HEK293 (cell line): ENCODE measurements around the gene UBE2G2.

ENCODE experiments used
- CTCF ChIA-PET: fragments of 350-600 bp; formaldehyde crosslinking; extraction: SDS; loops from one replicate; lab custom pipeline; 2021; ENCODE audit warnings: antibody characterized with exemption; lab: Yijun Ruan, JAX
- POLR2A ChIA-PET: fragments of 300-600 bp; formaldehyde crosslinking; extraction: SDS; loops from one replicate; lab custom pipeline; 2020; ENCODE audit warnings: antibody characterized with exemption, inconsistent platforms; lab: Yijun Ruan, JAX
- H3K27ac ChIP-seq: fragments of 200-500 bp; sonication (Bioruptor generic); 2 replicates; pipeline ENCODE4 v1.5.1; 2014; ENCODE audit warnings: low read depth, low read length, control low read depth, inconsistent platforms; ENCODE audit errors: extremely low read depth
- H3K36me3 ChIP-seq, 2 experiments: fragments of 200-500 bp in 1 of 2; sonication (Bioruptor generic) in 1 of 2; 1 replicate in 1 of 2; 2 replicates in 1 of 2; pipeline ENCODE4 v1.5.1; 2014 to 2017; ENCODE audit warnings: inconsistent platforms in 2 of 2, low read length in 2 of 2; ENCODE audit not compliant: control insufficient read depth in 2 of 2, insufficient read depth in 1 of 2
- H3K4me1 ChIP-seq: fragments of 200-500 bp; sonication (Bioruptor generic); 2 replicates; pipeline ENCODE4 v1.5.1; 2014; ENCODE audit warnings: mild to moderate bottlenecking, low read length, inconsistent platforms; ENCODE audit not compliant: control insufficient read depth, insufficient read depth
- H3K4me3 ChIP-seq: 2 replicates; pipeline ENCODE4 v1.5.1; 2011; ENCODE audit warnings: low read depth, mild to moderate bottlenecking, control low read depth, low read length, moderate library complexity
- H3K9me3 ChIP-seq: fragments of 200-500 bp; sonication (Bioruptor generic); 2 replicates; pipeline ENCODE4 v1.5.1; 2014; ENCODE audit warnings: low read depth, low read length, inconsistent platforms; ENCODE audit not compliant: control insufficient read depth, insufficient read depth
- GLI2 ChIP-seq: fragments of 450-650 bp; formaldehyde crosslinking; IDR thresholded peaks from 2 replicates; pipeline ENCODE4; 2017; ENCODE audit warnings: missing biosample characterization, missing genetic modification characterization, low read depth, borderline replicate concordance
- KLF10 ChIP-seq: fragments of 450-650 bp; IDR thresholded peaks from 2 replicates; pipeline ENCODE4 v1.5.1; 2018; ENCODE audit warnings: missing biosample characterization, mild to moderate bottlenecking, missing genetic modification characterization
- MZF1 ChIP-seq: fragments of 450-650 bp; formaldehyde crosslinking; IDR thresholded peaks from 2 replicates; pipeline ENCODE4 v1.5.1; 2017; ENCODE audit warnings: missing biosample characterization, missing genetic modification characterization, borderline replicate concordance
- OVOL3 ChIP-seq: fragments of 450-650 bp; formaldehyde crosslinking; IDR thresholded peaks from 2 replicates; pipeline ENCODE4 v1.5.1; 2016; ENCODE audit warnings: missing biosample characterization, missing genetic modification characterization
- REPIN1 ChIP-seq: fragments of 450-650 bp; formaldehyde crosslinking; IDR thresholded peaks from 2 replicates; pipeline ENCODE4 v1.5.1; 2017; ENCODE audit warnings: missing biosample characterization, missing genetic modification characterization, low read depth
- ZBTB7A ChIP-seq: fragments of 450-650 bp; formaldehyde crosslinking; IDR thresholded peaks from 2 replicates; pipeline ENCODE4 v1.5.1; 2016; ENCODE audit warnings: low read depth, missing biosample characterization, missing genetic modification characterization
- ZNF10 ChIP-seq: fragments of 450-650 bp; formaldehyde crosslinking; IDR thresholded peaks from 2 replicates; pipeline ENCODE4 v1.5.1; 2017; ENCODE audit warnings: missing biosample characterization, missing genetic modification characterization
- ZNF155 ChIP-seq: fragments of 450-650 bp; formaldehyde crosslinking; IDR thresholded peaks from 2 replicates; pipeline ENCODE4 v1.5.1; 2016; ENCODE audit warnings: missing biosample characterization, missing genetic modification characterization
- ZNF2 ChIP-seq: fragments of 450-650 bp; formaldehyde crosslinking; IDR thresholded peaks from 2 replicates; pipeline ENCODE4 v1.5.1; 2016; ENCODE audit warnings: missing biosample characterization, missing genetic modification characterization
- ZNF335 ChIP-seq: fragments of 450-650 bp; formaldehyde crosslinking; conservative IDR thresholded peaks from 2 replicates; pipeline ENCODE4 v1.5.1; 2016; ENCODE audit warnings: missing biosample characterization, missing genetic modification characterization
- ZNF341 ChIP-seq: fragments of 450-650 bp; formaldehyde crosslinking; IDR thresholded peaks from 2 replicates; pipeline ENCODE4; 2016; ENCODE audit warnings: low read depth, missing biosample characterization, missing genetic modification characterization
- ZNF394 ChIP-seq: fragments of 450-650 bp; formaldehyde crosslinking; IDR thresholded peaks from 2 replicates; pipeline ENCODE4 v1.5.1; 2016; ENCODE audit warnings: missing biosample characterization, missing genetic modification characterization, mild to moderate bottlenecking, moderate library complexity, borderline replicate concordance
- ZNF544 ChIP-seq: fragments of 450-650 bp; formaldehyde crosslinking; IDR thresholded peaks from 2 replicates; pipeline ENCODE4 v1.5.0; 2017; ENCODE audit warnings: missing biosample characterization, missing genetic modification characterization
- ZNF555 ChIP-seq: fragments of 450-650 bp; formaldehyde crosslinking; conservative IDR thresholded peaks from 2 replicates; pipeline ENCODE4 v1.5.1; 2017; ENCODE audit warnings: missing biosample characterization, mild to moderate bottlenecking, missing genetic modification characterization, inconsistent platforms
- ZNF610 ChIP-seq: fragments of 450-650 bp; formaldehyde crosslinking; IDR thresholded peaks from 2 replicates; pipeline ENCODE4 v1.5.1; 2016; ENCODE audit warnings: missing biosample characterization, missing genetic modification characterization, borderline replicate concordance
- ZNF692 ChIP-seq: fragments of 450-650 bp; formaldehyde crosslinking; IDR thresholded peaks from 2 replicates; pipeline ENCODE4 v1.5.1; 2016; ENCODE audit warnings: missing biosample characterization, missing genetic modification characterization
- ZNF830 ChIP-seq: fragments of 450-650 bp; IDR thresholded peaks from 2 replicates; pipeline ENCODE4 v1.5.0; 2018; ENCODE audit warnings: missing biosample characterization, missing genetic modification characterization, low read depth, mild to moderate bottlenecking, moderate library complexity
- ZSCAN18 ChIP-seq: fragments of 450-650 bp; formaldehyde crosslinking; IDR thresholded peaks from 2 replicates; pipeline ENCODE4 v1.5.1; 2016; ENCODE audit warnings: missing biosample characterization, missing genetic modification characterization
- TF ChIP-seq, protein P1 (sequence below): fragments of 450-650 bp; formaldehyde crosslinking; IDR thresholded peaks from 2 replicates; pipeline ENCODE4 v1.5.1; 2016; ENCODE audit warnings: missing biosample characterization, missing genetic modification characterization
- TF ChIP-seq, protein P2 (sequence below): fragments of 450-650 bp; formaldehyde crosslinking; IDR thresholded peaks from 2 replicates; pipeline ENCODE4 v1.5.1; 2016; ENCODE audit warnings: missing biosample characterization, missing genetic modification characterization, borderline replicate concordance

UBE2G2 gene

GRCh38 chr21:44730028-44730395 lies 71.6 kb downstream of the UBE2G2 start:
- POLR2A ChIA-PET, result no interaction called here
- Histone ChIP-seq H3K4me1 (no peaks in the 10 kb centered on the region), H3K9me3 (no peaks in the 10 kb centered on the region), H3K4me3 (no peak overlapping the region), H3K36me3 (no peaks in the 10 kb centered on the region), H3K27ac (no peak overlapping the region)
- CTCF ChIA-PET, result no interaction called here
- TF ChIP-seq ZNF394, result no peak
- no peak for TF ChIP-seq ZNF10 (tag by site-specific recombination)
- no peak for TF ChIP-seq ZNF341 (tag by site-specific recombination)
- TF ChIP-seq ZBTB7A (tag by site-specific recombination), result no peak
- TF ChIP-seq ZSCAN18 (tag by site-specific recombination), result no peak
- no peak for TF ChIP-seq ZNF610 (tag by site-specific recombination)
- TF ChIP-seq, protein P1, sequence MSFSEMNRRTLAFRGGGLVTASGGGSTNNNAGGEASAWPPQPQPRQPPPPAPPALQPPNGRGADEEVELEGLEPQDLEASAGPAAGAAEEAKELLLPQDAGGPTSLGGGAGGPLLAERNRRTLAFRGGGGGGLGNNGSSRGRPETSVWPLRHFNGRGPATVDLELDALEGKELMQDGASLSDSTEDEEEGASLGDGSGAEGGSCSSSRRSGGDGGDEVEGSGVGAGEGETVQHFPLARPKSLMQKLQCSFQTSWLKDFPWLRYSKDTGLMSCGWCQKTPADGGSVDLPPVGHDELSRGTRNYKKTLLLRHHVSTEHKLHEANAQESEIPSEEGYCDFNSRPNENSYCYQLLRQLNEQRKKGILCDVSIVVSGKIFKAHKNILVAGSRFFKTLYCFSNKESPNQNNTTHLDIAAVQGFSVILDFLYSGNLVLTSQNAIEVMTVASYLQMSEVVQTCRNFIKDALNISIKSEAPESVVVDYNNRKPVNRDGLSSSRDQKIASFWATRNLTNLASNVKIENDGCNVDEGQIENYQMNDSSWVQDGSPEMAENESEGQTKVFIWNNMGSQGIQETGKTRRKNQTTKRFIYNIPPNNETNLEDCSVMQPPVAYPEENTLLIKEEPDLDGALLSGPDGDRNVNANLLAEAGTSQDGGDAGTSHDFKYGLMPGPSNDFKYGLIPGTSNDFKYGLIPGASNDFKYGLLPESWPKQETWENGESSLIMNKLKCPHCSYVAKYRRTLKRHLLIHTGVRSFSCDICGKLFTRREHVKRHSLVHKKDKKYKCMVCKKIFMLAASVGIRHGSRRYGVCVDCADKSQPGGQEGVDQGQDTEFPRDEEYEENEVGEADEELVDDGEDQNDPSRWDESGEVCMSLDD (tag by site-specific recombination), result no peak
- TF ChIP-seq KLF10 (tag by site-specific recombination), result no peak
- TF ChIP-seq ZNF155 (tag by site-specific recombination), result no peak
- no peak for TF ChIP-seq ZNF692
- no peak for TF ChIP-seq ZNF830 (tag by site-specific recombination)
- TF ChIP-seq ZNF335 (tag by site-specific recombination), result no peak
- TF ChIP-seq, protein P2, sequence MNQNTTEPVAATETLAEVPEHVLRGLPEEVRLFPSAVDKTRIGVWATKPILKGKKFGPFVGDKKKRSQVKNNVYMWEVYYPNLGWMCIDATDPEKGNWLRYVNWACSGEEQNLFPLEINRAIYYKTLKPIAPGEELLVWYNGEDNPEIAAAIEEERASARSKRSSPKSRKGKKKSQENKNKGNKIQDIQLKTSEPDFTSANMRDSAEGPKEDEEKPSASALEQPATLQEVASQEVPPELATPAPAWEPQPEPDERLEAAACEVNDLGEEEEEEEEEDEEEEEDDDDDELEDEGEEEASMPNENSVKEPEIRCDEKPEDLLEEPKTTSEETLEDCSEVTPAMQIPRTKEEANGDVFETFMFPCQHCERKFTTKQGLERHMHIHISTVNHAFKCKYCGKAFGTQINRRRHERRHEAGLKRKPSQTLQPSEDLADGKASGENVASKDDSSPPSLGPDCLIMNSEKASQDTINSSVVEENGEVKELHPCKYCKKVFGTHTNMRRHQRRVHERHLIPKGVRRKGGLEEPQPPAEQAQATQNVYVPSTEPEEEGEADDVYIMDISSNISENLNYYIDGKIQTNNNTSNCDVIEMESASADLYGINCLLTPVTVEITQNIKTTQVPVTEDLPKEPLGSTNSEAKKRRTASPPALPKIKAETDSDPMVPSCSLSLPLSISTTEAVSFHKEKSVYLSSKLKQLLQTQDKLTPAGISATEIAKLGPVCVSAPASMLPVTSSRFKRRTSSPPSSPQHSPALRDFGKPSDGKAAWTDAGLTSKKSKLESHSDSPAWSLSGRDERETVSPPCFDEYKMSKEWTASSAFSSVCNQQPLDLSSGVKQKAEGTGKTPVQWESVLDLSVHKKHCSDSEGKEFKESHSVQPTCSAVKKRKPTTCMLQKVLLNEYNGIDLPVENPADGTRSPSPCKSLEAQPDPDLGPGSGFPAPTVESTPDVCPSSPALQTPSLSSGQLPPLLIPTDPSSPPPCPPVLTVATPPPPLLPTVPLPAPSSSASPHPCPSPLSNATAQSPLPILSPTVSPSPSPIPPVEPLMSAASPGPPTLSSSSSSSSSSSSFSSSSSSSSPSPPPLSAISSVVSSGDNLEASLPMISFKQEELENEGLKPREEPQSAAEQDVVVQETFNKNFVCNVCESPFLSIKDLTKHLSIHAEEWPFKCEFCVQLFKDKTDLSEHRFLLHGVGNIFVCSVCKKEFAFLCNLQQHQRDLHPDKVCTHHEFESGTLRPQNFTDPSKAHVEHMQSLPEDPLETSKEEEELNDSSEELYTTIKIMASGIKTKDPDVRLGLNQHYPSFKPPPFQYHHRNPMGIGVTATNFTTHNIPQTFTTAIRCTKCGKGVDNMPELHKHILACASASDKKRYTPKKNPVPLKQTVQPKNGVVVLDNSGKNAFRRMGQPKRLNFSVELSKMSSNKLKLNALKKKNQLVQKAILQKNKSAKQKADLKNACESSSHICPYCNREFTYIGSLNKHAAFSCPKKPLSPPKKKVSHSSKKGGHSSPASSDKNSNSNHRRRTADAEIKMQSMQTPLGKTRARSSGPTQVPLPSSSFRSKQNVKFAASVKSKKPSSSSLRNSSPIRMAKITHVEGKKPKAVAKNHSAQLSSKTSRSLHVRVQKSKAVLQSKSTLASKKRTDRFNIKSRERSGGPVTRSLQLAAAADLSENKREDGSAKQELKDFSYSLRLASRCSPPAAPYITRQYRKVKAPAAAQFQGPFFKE, result no peak
- no peak for TF ChIP-seq ZNF544 (tag by site-specific recombination)
- TF ChIP-seq OVOL3, result no peak
- no peak for TF ChIP-seq ZNF2 (tag by site-specific recombination)
- TF ChIP-seq GLI2, result no peak
- TF ChIP-seq ZNF555 (tag by site-specific recombination), result no peak
- no peak for TF ChIP-seq REPIN1 (tag by site-specific recombination)
- no peak for TF ChIP-seq MZF1 (tag by site-specific recombination)
- TF ChIP-seq, all 188 proteins: peak for 0
